Mesenteric fat pad (tissue), 1 donor: ENCODE measurements around the gene TMEM45A. TPM values are rescaled to one million over a fixed set of nuclear protein-coding genes. Genes with fewer than 3 reads are reported as not detected.
"Not testable (repeated sequence)": the region's sequence is repeated elsewhere in the genome, so short reads cannot be mapped to it uniquely, and the experiment has no call there.

Source experiments
- DNase-seq: peaks from one replicate; pipeline ENCODE4 v3.0.0-alpha.2; 2020; ENCODE audit warnings: low spot score
- total RNA-seq: library from RNA; stranded (reverse); fragmentation: NEBNext Ultra II Directional; extraction: Animal tissue kit (Norgen Biotek cat#: 25700); gene quantifications from one replicate; pipeline ENCODE4 v1.2.1, GENCODE V29; 2021
- donor health status: DM: yes; HTN: yes; CAD: no.

The TMEM45A gene
- total RNA-seq, 1 donor from 2014 or later = 32.0 TPM

DNA sequence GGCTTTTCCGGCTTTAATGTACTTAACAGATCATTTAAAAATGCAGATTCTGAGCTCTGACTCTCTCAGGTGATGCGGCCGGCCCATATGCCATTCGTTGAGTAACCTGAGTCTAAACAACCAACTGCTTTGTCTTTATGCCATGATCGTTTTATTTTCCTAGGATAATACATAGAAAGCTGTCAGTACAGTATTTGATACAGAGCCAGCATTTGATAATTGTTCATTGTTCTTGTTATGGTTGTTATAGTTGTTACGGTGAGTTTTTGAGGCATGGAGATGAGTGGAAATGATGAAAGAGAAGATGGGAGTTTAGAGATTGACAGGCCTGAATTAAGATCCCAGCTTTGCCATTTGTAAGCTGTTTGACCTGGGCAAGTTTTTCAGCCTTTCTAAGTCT is 40.0 kb downstream of the TMEM45A start:
- DNase-seq = no peak

- no peak for DNase-seq
Measured at GRCh38 chr3:100533176-100533575, 40.8 kb downstream of the TMEM45A start.

DNA sequence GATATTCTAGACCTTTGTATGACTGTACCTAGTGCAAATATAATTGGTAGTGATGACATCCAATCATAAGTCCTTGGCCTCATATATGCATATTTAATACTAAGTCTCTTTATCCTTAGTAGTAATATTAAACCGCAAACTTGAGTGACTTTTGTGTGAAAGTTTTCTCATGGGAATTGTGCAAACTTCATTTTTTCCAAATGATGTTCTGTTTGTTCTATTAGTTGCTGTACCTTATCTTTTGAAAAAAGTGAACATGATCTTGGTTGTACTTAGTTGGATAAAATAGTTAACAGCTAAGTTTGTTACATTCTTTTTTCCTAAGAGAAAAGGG is 43.2 kb downstream of the TMEM45A start:
- DNase-seq = no peak

- no peak for DNase-seq
Measured at GRCh38 chr3:100536093-100536492, 43.7 kb downstream of the TMEM45A start.

DNA sequence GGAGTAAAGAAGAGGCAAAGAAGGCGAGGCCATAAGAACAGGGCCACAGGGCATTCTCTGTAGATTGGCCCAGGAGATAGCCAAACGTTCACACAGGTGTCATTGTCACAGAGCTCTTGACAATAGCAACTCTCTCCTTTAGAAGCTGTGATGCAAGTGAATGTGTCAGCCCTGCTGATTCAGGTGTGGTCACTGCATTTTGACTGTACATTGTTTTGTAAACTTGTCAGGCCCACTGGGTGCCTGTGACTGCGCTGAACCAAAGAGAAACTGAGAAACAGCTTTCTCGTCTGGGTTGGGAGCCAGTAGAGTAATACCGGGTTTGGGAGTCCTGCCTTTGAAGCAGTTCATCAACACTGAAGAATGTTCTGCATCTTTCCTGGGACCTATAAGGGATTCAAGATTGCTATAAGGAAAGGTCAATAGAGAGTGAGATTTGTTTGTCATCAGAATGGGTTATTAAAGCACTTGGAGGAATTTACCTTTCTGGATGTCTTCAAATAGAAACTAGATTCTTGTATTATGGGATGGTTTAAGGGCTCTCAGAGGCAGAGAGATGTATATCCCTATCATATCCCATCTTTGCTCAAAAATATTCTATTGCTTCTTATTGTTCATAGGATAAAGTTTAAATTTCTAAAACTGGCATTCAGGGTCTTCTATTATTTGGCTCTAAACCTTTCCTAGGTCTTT is 45.4 kb downstream of the TMEM45A start:
- DNase-seq = no peak

DNA sequence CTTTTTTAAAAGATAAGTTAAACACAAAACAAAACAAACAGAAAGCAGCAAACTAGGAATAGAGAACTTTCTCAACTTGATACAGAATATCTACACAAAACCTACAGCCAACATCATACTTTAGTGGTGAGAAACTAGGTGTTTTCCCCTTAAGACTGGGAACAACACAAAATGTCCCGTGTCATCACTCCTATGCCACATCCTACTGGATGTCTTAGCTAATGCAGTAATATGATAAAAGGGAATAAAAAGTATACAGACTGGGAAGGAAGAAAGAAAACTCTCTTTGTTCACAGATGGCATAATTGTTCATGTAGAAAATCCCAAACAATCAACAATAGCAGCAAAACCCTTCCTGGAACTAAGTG is 45.9 kb downstream of the TMEM45A start:
- DNase-seq = no peak

DNA sequence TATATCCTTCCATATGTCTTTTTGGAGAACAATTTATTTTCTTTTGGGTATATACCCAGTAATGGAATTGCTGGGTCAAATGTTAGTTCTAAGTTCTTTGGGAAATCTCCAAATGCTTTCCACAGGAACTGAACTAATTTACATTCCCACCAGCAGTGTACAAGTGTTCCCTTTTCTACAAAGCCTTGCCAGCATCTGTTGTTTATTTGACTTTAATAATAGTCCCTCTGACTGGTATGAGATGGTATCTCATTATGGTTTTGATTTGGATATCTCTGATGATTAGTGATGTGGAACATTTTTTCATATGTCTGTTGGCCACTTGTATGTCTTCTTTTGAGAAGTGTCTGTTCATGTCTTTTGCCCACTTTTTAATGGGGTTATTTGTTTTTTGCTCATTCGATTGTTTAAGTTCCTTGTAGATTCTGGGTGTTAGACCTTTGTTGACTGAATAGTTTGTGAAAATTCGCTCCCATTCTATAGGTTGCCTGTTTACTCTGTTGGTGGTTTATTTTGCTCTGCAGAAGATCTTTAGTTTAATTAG is 48.4 kb downstream of the TMEM45A start:
- no peak for DNase-seq

DNA sequence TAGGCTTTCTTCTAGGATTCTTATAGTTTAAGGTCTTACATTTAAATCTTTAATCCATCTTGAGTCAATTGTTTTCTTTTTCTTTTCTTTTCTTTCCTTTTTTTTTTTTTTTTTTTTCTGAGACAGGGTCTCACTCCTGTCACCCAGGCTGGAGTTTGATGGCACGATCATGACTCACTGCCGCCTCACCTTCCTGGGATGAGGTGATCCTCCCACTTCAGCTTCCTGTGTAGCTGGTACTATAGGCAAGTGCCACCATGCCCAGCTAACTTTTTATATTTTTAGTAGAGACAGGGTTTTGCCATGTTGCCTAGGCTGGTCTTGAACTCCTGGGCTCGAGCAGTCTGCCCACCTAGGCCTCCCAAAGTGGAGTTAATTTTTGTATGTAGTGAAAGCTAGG is 49.0 kb downstream of the TMEM45A start:
- not testable (repeated sequence) for DNase-seq

- no peak for DNase-seq
Measured at GRCh38 chr3:100545371-100545770, 53.0 kb downstream of the TMEM45A start.

GRCh38 chr3:100546020-100546744 is 53.8 kb downstream of the TMEM45A start:
- DNase-seq = no peak

- no peak for DNase-seq
Measured at GRCh38 chr3:100548053-100548452, 55.6 kb downstream of the TMEM45A start.

GRCh38 chr3:100553618-100554372 is 61.4 kb downstream of the TMEM45A start:
- no peak for DNase-seq

GRCh38 chr3:100554373-100554676 is 61.9 kb downstream of the TMEM45A start:
- no peak for DNase-seq

DNA sequence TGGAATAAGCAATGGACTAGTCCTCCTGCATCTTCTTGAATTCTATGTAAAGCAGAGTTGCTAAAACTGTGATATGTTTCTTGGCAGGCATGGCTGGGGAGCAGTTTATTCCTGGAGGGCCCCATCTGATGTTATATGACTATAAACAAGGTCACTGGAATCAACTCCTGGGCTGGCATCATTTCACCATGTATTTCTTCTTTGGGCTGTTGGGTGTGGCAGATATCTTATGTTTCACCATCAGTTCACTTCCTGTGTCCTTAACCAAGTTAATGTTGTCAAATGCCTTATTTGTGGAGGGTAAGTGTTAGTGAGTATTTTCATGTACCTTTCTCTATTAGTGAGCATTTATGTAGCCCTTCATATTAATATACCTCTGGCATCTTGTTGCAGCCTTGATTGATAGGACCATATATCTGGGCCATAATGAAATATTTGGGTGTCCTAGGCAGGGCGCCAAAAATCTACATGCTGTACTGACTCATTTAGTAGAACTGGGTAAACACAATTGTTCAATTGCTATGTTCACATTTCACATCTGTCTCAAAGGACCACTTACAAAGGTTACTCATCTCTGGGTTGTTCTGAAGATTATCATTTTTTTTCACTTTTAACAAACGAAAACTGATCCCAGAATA is 64.4 kb downstream of the TMEM45A start:
- DNase-seq = no peak

- no peak for DNase-seq
Measured at GRCh38 chr3:100558233-100558632, 65.8 kb downstream of the TMEM45A start.

- no peak for DNase-seq
Measured at GRCh38 chr3:100560426-100560825, 68.0 kb downstream of the TMEM45A start.

GRCh38 chr3:100561459-100562158 is 69.2 kb downstream of the TMEM45A start:
- DNase-seq = no peak

DNA sequence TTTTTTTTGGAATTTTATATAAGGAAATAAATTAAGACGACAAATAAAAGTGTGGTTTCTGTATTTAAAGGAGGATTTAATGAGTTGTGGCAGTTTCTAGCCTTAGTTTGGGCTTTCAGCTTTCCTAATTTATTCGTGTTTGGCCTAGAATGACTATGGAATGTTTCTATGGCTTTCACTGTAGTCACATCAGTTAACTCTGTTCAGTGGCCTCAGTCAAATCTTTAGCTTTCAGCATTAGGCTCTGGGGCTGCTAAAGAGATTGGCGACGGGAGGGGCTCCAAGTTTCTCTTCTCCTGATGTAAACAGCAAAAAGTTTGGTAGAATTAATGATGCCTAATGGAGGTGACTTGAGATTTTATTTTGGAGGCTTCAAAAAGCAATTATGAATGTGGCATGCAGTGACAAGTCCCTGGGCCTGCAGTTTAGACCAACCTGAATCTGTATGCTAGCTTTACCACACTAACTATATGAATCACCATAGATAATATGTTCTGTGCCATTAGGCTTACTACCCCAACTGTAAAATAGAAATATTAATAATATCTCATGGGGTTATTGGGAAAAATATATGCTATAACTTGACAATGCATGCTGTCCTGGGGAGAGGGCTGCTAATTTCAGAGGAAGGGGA is 69.9 kb downstream of the TMEM45A start:
- no peak for DNase-seq

DNA sequence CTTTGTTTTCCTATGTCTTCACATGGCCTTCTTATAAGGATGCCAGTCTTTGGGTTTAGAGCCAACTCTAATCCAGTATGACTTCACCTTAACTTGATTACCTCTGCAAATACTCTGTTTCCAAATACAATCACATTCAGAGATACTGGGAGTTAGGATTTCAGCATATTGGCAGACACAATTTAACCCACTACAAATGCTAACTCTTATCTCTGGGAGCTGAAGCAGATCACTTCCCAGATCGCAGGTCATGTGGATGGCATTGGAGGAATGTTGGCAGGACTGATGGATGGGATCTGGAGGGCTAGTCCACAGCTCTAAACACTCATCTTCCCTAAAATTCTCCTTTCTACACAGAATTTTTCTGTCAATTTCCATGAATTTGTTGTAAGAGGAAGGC is 70.8 kb downstream of the TMEM45A start:
- DNase-seq = no peak

- DNase-seq = no peak
Measured at GRCh38 chr3:100563652-100564211, 71.3 kb downstream of the TMEM45A start.
